NCI-H187 (cell line): ENCODE results near the gene DIPK2B.

Experiments used
- DNase-seq, 2 experiments: peaks; one replicate each; lab custom pipeline; 2025; lab: John Stamatoyannopoulos, UW

Gene DIPK2B

GRCh38 chrX:45200741-45201234 is at the start of gene DIPK2B:
Gene DIPK2B (minus strand): TSS chrX:45200876. CDS start chrX:45200826, 50 bp downstream.
- DNase-seq: no peak

- no peak for DNase-seq
These were observed 39.6 kb upstream of the DIPK2B start for GRCh38 chrX:45240301-45240700.

GRCh38 chrX:45238489-45238888 is 37.8 kb upstream of the DIPK2B start:
- DNase-seq: no peak

GRCh38 chrX:45233531-45233930 is 32.9 kb upstream of the DIPK2B start:
- no peak for DNase-seq

GRCh38 chrX:45232139-45232538 is 31.5 kb upstream of the DIPK2B start:
- DNase-seq: no peak

- no peak for DNase-seq
These were observed 29.7 kb upstream of the DIPK2B start for GRCh38 chrX:45230410-45230809.

- DNase-seq: no peak
These were observed 28.7 kb upstream of the DIPK2B start for GRCh38 chrX:45229348-45229747.

GRCh38 chrX:45228126-45228525 is 27.4 kb upstream of the DIPK2B start:
- DNase-seq: no peak

GRCh38 chrX:45208121-45208856 is 7.6 kb upstream of the DIPK2B start:
- DNase-seq: no peak

- no peak for DNase-seq
These were observed 1.5 kb upstream of the DIPK2B start for GRCh38 chrX:45202171-45202570.

GRCh38 chrX:45198706-45199105 is 2.0 kb downstream of the DIPK2B start:
- no peak for DNase-seq

GRCh38 chrX:45198301-45198700 is 2.4 kb downstream of the DIPK2B start:
- DNase-seq: no peak

- no peak for DNase-seq
These were observed 4.0 kb downstream of the DIPK2B start for GRCh38 chrX:45196701-45197100.

GRCh38 chrX:45191820-45192409 is 8.8 kb downstream of the DIPK2B start:
- DNase-seq: no peak

- DNase-seq: no peak
These were observed 9.3 kb downstream of the DIPK2B start for GRCh38 chrX:45191383-45191782.

GRCh38 chrX:45187731-45188130 is 12.9 kb downstream of the DIPK2B start:
- DNase-seq: no peak

- DNase-seq: no peak
These were observed 14.0 kb downstream of the DIPK2B start for GRCh38 chrX:45186643-45187026.

- DNase-seq: no peak
These were observed 16.5 kb downstream of the DIPK2B start for GRCh38 chrX:45184211-45184610.

GRCh38 chrX:45172890-45173289 is 27.8 kb downstream of the DIPK2B start:
- DNase-seq: no peak

- no peak for DNase-seq
These were observed 33.9 kb downstream of the DIPK2B start for GRCh38 chrX:45166781-45167180.

GRCh38 chrX:45165726-45166125 is 35.0 kb downstream of the DIPK2B start:
- no peak for DNase-seq

GRCh38 chrX:45164995-45165394 is 35.7 kb downstream of the DIPK2B start:
- DNase-seq: no peak

- no peak for DNase-seq
These were observed 36.6 kb downstream of the DIPK2B start for GRCh38 chrX:45164021-45164621.
